Measurements from ENCODE around the gene HNF1B.
"Not testable (repeated sequence)": the region's sequence is repeated elsewhere in the genome, so short reads cannot be mapped to it uniquely, and the experiment has no call there.

Gene HNF1B

GRCh38 chr17:37787055-37787757 is 42.3 kb upstream of the HNF1B start:
- no peak for TF ChIP-seq CTCF (conservative IDR thresholded peaks at IDR 0.05; ENCODE audit: low read length)
- no peak overlapping the region for H3K4me3 ChIP-seq (ENCODE audit: low read length)
- DNase-seq (ENCODE audit: low read depth), result peak; percentile 36

GRCh38 chr17:37786481-37786880 is 41.6 kb upstream of the HNF1B start:
- H3K4me3 ChIP-seq (ENCODE audit: low read length), result no peak overlapping the region
- DNase-seq (ENCODE audit: low read depth), result no peak
- no peak for TF ChIP-seq CTCF (conservative IDR thresholded peaks at IDR 0.05; ENCODE audit: low read length)

- not testable (repeated sequence) for DNase-seq (ENCODE audit: low read depth); H3K4me3 ChIP-seq (ENCODE audit: low read length)
Measured at GRCh38 chr17:37782460-37782859, 37.6 kb upstream of the HNF1B start.

GRCh38 chr17:37781451-37781850 is 36.6 kb upstream of the HNF1B start:
- no peak for TF ChIP-seq CTCF (conservative IDR thresholded peaks at IDR 0.05; ENCODE audit: low read length)
- no peak for DNase-seq (ENCODE audit: low read depth)
- H3K4me3 ChIP-seq (ENCODE audit: low read length), result no peak overlapping the region

GRCh38 chr17:37779554-37779953 is 34.7 kb upstream of the HNF1B start:
- no peak overlapping the region for H3K4me3 ChIP-seq (ENCODE audit: low read length)
- no peak for TF ChIP-seq CTCF (conservative IDR thresholded peaks at IDR 0.05; ENCODE audit: low read length)
- DNase-seq (ENCODE audit: low read depth), result peak; percentile 84

- H3K4me3 ChIP-seq (ENCODE audit: low read length), result no peak overlapping the region
- TF ChIP-seq CTCF (conservative IDR thresholded peaks at IDR 0.05; ENCODE audit: low read length), result no peak
- no peak for DNase-seq (ENCODE audit: low read depth)
Measured at GRCh38 chr17:37774504-37774903, 29.6 kb upstream of the HNF1B start.

- H3K4me3 ChIP-seq (ENCODE audit: low read length), result no peak overlapping the region
- no peak for TF ChIP-seq CTCF (conservative IDR thresholded peaks at IDR 0.05; ENCODE audit: low read length)
- no peak for DNase-seq (ENCODE audit: low read depth)
Measured at GRCh38 chr17:37772982-37773381, 28.1 kb upstream of the HNF1B start.

Data from AG10803 (cell line).